ENCODE measurements around the gene PRR23E. TPM values are rescaled to one million over a fixed set of nuclear protein-coding genes. Genes with fewer than 3 reads are reported as not detected.

Gene PRR23E
- total RNA-seq, 6 experiments from 2014 or later: not detected

DNA sequence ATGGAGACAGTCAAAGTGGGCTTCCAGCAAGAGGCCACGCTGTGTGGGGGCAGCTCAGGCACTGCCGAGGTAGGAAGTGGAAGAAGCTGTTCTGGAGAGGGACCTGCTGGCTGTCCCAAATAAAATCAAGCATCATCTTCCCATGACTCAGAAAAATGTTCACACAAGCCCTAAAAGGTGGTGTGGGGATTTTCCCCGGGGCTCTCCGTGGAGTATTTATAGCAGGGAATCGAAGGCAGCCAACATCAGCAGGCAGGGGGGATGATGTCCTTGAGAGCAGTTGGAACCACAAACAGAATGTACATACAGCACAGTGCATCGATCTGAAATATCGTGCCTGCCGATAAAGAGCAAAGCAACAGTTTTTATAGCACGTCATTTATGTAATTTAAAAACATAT lies 27.6 kb downstream of the PRR23E start:
- ATAC-seq (no peak), DNase-seq (no peak)
- Histone ChIP-seq H3K4me1 (no peaks in the 10 kb centered on the region), H3K27ac (no peak overlapping the region), H3K36me3 (no peaks in the 10 kb centered on the region), H3K27me3 (no peaks in the 10 kb centered on the region), H3K4me3 (no peak overlapping the region), H3K9me3 (no peaks in the 10 kb centered on the region)
- TF ChIP-seq POLR2A (IDR thresholded peaks at IDR 0.05) (no peak), CTCF (IDR thresholded peaks at IDR 0.05) (no peak)
- WGBS (ENCODE audit: insufficient coverage, low coverage, low lambda C conversion rate, missing lambda C conversion rate): 61% methylated on average over 8 of the region's 9 CpGs
- intact Hi-C loops (cut with DNase I): no loop called here

DNA sequence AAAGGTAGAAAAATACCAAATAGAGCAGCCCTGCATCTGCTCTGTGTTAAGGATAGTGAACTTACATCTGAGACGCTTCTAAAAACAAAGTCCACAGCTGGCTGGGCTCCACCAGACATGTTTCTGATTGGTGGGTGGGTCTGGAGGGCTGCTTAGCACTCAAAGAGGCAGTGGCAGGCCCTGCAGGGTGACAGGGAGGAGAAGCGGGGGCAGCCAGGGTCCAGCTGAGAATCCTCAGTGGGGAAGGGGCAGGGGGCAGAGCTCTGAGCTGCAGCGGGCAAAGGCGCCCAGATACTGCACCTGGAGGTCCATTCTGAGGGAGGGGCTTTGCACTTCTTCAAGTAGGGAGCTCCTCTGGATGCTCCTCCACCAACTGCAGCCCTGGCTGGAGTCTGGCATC lies 28.1 kb downstream of the PRR23E start:
- Histone ChIP-seq H3K4me1 (no peaks in the 10 kb centered on the region), H3K36me3 (no peaks in the 10 kb centered on the region), H3K27me3 (no peaks in the 10 kb centered on the region), H3K4me3 (no peak overlapping the region), H3K27ac (no peak overlapping the region), H3K9me3 (no peaks in the 10 kb centered on the region)
- ATAC-seq (no peak), DNase-seq (no peak)
- TF ChIP-seq POLR2A (IDR thresholded peaks at IDR 0.05) (no peak), CTCF (IDR thresholded peaks at IDR 0.05) (no peak)
- 38% methylated on average over 3 of the region's 4 CpGs for WGBS (ENCODE audit: insufficient coverage, low coverage, low lambda C conversion rate, missing lambda C conversion rate)
- intact Hi-C loops (cut with DNase I): no loop called here

DNA sequence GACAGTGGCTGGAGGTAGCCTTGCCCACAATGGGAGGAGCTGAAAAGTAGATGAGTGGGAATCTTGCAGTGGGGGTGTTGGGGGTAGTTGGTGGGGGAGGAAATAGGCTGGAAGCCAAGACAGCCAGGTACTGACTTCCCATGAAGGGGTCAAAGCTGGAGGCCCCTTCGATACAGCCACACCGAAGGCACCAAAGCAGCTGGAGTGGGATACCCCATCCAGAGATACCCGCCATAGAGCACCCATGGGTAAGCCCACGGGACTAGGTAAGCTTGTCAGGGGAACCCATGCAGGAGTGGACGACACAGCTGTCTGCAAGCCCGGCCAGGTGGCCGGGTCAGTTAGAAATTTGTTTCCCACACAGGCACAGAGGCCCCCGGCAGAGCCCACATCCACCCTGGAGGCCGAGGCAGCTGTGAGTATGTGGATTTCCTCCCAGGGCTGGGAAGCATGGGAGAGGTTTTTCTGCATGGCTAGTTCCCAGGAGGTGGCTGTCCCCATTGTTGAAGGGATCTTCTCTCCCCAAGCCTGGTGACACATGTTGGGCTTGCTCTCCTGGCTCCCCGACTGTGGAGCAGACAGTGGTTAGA lies 28.6 kb downstream of the PRR23E start:
- WGBS (ENCODE audit: insufficient coverage, low coverage, low lambda C conversion rate, missing lambda C conversion rate): 63% methylated on average over 9 of the region's 10 CpGs
- peak in 1 of 4 donors; percentile 34 for ATAC-seq
- DNase-seq: no peak
- no peaks in the 10 kb centered on the region for H3K9me3 ChIP-seq
- no peaks in the 10 kb centered on the region for H3K36me3 ChIP-seq
- no peaks in the 10 kb centered on the region for H3K27me3 ChIP-seq
- intact Hi-C loops (cut with DNase I): no loop called here
- H3K27ac ChIP-seq: no peak overlapping the region
- H3K4me1 ChIP-seq: no peaks in the 10 kb centered on the region
- H3K4me3 ChIP-seq: no peak overlapping the region
- TF ChIP-seq POLR2A (IDR thresholded peaks at IDR 0.05) (no peak), CTCF (IDR thresholded peaks at IDR 0.05) (no peak)

GRCh38 chr3:127222163-127222562 lies 29.2 kb downstream of the PRR23E start:
- H3K27me3 ChIP-seq: no peaks in the 10 kb centered on the region
- no peaks in the 10 kb centered on the region for H3K9me3 ChIP-seq
- H3K36me3 ChIP-seq: no peaks in the 10 kb centered on the region
- intact Hi-C loops (cut with DNase I): no loop called here
- ATAC-seq (no peak), DNase-seq (no peak)
- TF ChIP-seq CTCF (IDR thresholded peaks at IDR 0.05) (no peak), POLR2A (IDR thresholded peaks at IDR 0.05) (no peak)
- no peak overlapping the region for H3K4me3 ChIP-seq
- no peak overlapping the region for H3K27ac ChIP-seq
- 44% methylated on average over 3 of the region's 4 CpGs for WGBS (ENCODE audit: insufficient coverage, low coverage, low lambda C conversion rate, missing lambda C conversion rate)
- no peaks in the 10 kb centered on the region for H3K4me1 ChIP-seq

GRCh38 chr3:127222664-127223063 lies 29.7 kb downstream of the PRR23E start:
- intact Hi-C loops (cut with DNase I): no loop called here
- Histone ChIP-seq H3K36me3 (no peaks in the 10 kb centered on the region), H3K4me1 (no peaks in the 10 kb centered on the region), H3K27me3 (no peaks in the 10 kb centered on the region), H3K27ac (no peak overlapping the region), H3K4me3 (no peak overlapping the region), H3K9me3 (no peaks in the 10 kb centered on the region)
- ATAC-seq: no peak
- 0% methylated on average over 1 of the region's 13 CpGs for WGBS (ENCODE audit: insufficient coverage, low coverage, low lambda C conversion rate, missing lambda C conversion rate)
- DNase-seq: no peak
- TF ChIP-seq CTCF (IDR thresholded peaks at IDR 0.05) (no peak), POLR2A (IDR thresholded peaks at IDR 0.05) (no peak)
